UCSD-AML1 (cell line): ENCODE measurements around the gene ACTL8.

Experiments
- DNase-seq: peaks from one replicate; lab custom pipeline; 2025; ENCODE audit not compliant: unreplicated experiment; lab: John Stamatoyannopoulos, UW

ACTL8 gene

GRCh38 chr1:17798799-17799382, 43.8 kb downstream of the ACTL8 start:
- DNase-seq = no peak

- DNase-seq = no peak
Measured at GRCh38 chr1:17799642-17800041, 44.5 kb downstream of the ACTL8 start.

- no peak for DNase-seq
Measured at GRCh38 chr1:17802164-17802563, 47.0 kb downstream of the ACTL8 start.

GRCh38 chr1:17802945-17803344, 47.8 kb downstream of the ACTL8 start:
- DNase-seq = no peak

GRCh38 chr1:17805869-17806684, 50.9 kb downstream of the ACTL8 start:
- DNase-seq = no peak

- no peak for DNase-seq
Measured at GRCh38 chr1:17808816-17809215, 53.7 kb downstream of the ACTL8 start.

- DNase-seq = no peak
Measured at GRCh38 chr1:17810668-17811067, 55.5 kb downstream of the ACTL8 start.

GRCh38 chr1:17816511-17816910, 61.4 kb downstream of the ACTL8 start:
- DNase-seq = no peak

- DNase-seq = no peak
Measured at GRCh38 chr1:17819129-17819802, 64.1 kb downstream of the ACTL8 start.

- DNase-seq = no peak
Measured at GRCh38 chr1:17820198-17820597, 65.1 kb downstream of the ACTL8 start.

- no peak for DNase-seq
Measured at GRCh38 chr1:17822741-17823426, 67.8 kb downstream of the ACTL8 start.

GRCh38 chr1:17825273-17826164, 70.4 kb downstream of the ACTL8 start:
- DNase-seq = no peak

- DNase-seq = peak; percentile 42
Measured at GRCh38 chr1:17826165-17826488, 71.0 kb downstream of the ACTL8 start.

- no peak for DNase-seq
Measured at GRCh38 chr1:17828991-17829390, 73.9 kb downstream of the ACTL8 start.

GRCh38 chr1:17829579-17829978, 74.4 kb downstream of the ACTL8 start:
- no peak for DNase-seq

GRCh38 chr1:17831597-17831996, 76.5 kb downstream of the ACTL8 start:
- peak; percentile 14 for DNase-seq

GRCh38 chr1:17833661-17834501, 78.7 kb downstream of the ACTL8 start:
- DNase-seq = no peak

- DNase-seq = no peak
Measured at GRCh38 chr1:17834561-17835100, 79.5 kb downstream of the ACTL8 start.

- no peak for DNase-seq
Measured at GRCh38 chr1:17837233-17838030, 82.3 kb downstream of the ACTL8 start.
